HG02798 (cell line): ENCODE results near the gene CSNK2A2.

Experiments
- ATAC-seq: cut with Tn5 transposase; IDR thresholded peaks from one replicate; pipeline ENCODE4 v1.9.1; 2021; ENCODE audit warnings: mild to moderate bottlenecking; ENCODE audit not compliant: unreplicated experiment, poor library complexity

Gene CSNK2A2

DNA sequence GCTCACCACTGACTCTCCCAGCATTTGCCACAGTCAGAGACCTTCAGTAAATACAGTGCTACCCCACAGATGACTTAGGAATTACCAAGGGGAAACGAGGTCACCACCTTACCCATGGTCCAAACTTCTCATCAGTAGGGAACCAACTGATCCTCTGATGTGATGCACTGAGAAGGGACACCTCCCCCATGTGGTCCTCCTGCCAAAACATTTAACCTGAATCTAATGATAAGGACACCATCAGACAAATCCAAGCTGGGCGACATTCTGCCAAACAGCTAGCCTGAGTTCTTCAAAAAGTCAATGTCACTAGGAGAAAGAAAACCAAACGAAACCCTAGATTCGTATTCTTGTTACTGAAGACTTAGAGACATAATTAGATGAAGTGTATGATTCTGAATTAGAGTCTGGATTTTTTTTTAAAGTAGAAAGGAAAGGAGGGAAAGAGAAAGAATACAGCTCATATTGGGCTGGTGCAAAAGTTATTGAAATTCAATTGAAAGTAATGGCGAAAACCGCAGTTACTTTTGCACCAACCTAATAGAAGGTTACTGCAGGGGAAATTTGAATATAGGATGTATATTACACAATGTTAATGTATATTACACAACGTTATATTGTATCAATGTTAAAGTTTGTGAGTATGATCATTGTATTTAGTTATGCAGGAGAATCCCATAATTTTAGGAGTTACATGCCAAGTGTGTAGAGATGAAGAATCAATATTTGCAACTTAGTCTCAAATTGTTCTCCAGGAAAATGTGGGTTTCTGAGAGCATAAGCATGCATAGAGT lies 2.3 kb upstream of the CSNK2A2 start:
- ATAC-seq, result no peak

- ATAC-seq, result no peak
Observed at GRCh38 chr16:58198803-58199411, 1.0 kb upstream of the CSNK2A2 start.

GRCh38 chr16:58197314-58198012 lies 443 bp downstream of the CSNK2A2 start:
- ATAC-seq, result peak; percentile 31

- no peak for ATAC-seq
Observed at GRCh38 chr16:58196898-58197313, 1.0 kb downstream of the CSNK2A2 start.

DNA sequence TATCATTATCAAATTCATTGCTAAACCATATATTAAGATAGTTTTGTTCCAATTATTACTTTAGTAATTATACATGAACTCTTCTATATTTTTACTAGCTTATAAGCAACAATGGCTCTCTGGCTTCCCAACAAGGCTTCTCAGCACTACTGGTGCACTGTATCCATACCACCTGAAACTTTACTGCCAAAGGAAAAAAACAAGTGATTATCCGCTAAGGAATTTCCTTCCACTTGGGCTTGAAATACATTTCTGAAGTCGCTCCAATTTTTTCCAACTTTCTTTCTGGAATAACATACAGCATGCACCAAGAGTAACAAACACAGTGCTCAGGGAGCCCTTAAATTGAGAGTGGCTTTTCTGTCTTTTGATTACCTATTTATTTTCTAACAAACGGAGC lies 2.1 kb downstream of the CSNK2A2 start:
- ATAC-seq, result no peak

- no peak for ATAC-seq
Observed at GRCh38 chr16:58195344-58195743, 2.6 kb downstream of the CSNK2A2 start.

DNA sequence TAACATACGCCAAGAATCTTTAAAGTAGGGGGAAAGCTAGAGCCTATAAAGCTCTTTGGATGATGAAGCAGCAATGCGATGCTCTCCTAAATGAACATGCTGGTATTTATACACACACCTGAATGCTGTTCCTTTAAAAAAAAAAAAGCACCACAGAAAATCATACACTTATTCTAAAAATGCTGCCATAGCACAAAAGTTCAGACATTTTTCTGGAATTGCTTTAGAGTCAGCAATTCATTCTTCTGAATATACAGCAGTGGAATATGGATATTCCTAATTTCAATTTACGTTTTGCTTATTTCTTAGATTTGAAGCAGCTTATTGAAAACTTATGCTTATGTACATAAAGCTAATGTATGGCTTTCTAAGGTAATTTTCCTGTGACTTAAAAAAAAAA lies 3.1 kb downstream of the CSNK2A2 start:
- no peak for ATAC-seq

DNA sequence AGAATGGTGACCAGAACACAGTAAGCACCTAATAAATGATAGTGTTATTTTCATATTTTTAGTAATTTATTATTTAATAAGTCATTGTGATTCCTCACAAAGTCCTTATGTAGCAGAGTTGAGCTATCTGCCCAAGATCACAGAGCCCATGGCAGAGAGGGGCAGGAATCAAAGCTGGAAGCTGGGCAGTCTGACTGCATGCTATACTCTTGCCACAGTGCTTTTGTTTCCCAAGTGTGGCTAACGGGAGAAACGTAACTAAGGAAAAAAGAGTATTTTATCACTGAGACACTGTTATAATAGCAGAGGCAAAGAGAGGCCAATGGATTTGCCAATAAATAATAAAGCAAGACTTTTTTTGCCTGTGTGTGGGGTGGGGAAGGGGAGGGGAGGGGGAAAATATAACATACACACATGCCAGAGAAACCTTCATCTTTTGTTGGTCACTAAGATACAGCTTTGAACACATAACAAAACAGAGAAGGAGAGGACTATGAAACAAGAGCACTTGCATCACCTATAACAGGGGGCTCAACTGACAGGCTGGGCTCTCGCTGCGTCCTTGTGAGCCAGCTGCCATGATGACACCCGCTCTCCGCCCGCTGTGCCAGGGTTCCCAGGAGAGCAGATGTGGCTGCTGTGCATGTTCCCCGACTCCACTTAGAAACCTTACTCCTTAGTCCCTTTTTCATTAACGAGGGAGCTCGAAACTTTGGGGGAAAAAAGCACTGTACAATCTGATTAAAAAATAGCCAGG lies 10.1 kb downstream of the CSNK2A2 start:
- no peak for ATAC-seq

GRCh38 chr16:58187092-58187491 lies 10.8 kb downstream of the CSNK2A2 start:
- no peak for ATAC-seq

GRCh38 chr16:58186176-58186944 lies 11.5 kb downstream of the CSNK2A2 start:
- no peak for ATAC-seq

DNA sequence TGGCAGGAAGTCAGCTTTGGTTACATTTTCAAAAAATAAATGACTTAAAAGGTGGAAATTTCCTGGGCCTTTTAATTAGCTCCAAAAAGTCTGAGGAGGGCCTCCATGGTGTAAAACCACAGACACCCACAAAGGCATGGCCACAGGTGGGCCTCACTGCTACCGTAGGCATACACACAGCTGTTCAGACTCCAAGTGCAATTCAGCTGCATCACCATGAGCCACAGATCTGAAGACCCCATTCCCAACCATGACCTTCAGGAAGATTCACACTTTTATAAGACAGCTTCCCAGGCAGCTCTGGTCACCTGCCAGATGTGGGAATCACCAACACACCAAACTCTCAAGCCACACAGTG lies 20.6 kb downstream of the CSNK2A2 start:
- ATAC-seq, result no peak

GRCh38 chr16:58176608-58177352 lies 21.1 kb downstream of the CSNK2A2 start:
- ATAC-seq, result no peak

DNA sequence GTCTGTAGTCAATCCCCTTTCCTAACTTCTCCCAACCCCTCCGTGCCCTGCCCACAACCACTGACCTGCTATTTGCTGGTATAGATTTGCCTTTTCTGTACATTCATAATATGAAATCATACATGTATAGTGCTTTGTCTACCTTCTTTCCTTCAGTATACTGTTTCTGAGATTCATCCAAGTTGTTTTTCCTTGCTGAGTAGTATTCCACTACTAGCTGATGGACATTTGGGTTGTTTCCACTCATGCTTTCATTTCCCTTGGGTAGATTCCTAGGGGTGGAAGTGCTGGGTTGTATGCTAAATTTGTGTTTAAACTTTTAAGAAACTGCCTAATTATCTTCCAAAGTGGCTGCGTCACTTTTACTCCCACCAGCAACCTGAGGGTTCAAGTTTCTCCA lies 27.7 kb downstream of the CSNK2A2 start:
- no peak for ATAC-seq

DNA sequence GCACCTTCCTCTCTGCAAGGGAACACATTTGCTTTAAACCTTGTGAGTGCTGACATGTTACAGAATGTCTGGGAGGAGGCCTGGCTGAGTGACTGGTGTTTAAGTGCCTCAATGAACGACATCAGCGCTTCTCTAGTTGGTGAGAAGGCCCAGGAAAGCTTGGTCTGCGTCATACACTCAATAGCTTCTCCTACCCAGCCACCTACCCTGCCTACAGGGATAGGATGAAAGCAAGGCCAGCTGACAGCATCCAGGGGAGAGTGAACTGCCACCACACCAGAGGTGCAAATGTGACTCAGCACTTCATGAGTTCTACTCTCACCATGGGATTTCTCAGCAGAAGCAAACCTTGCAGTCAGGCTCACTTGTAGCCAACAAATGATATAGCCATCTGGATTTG lies 37.1 kb downstream of the CSNK2A2 start:
- ATAC-seq, result no peak

DNA sequence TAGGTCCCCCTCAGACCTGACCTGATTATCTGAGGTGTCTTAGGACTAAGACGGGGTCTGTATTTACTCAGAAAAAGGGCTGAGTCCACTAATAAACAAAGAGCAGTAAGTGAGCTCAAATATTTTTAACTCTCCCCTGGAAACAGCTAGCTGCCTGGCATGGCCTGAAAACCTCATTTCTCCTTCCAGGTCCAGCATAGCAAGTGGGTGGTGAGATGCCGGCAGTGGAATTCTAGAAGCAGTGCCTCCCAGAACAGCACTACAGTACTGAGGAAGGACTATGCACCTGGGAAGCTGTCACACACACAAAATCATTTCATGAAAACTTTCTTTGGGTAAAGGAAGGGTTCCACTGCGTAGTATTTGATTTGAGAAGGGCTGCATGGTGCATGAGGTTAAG lies 39.2 kb downstream of the CSNK2A2 start:
- ATAC-seq, result no peak

DNA sequence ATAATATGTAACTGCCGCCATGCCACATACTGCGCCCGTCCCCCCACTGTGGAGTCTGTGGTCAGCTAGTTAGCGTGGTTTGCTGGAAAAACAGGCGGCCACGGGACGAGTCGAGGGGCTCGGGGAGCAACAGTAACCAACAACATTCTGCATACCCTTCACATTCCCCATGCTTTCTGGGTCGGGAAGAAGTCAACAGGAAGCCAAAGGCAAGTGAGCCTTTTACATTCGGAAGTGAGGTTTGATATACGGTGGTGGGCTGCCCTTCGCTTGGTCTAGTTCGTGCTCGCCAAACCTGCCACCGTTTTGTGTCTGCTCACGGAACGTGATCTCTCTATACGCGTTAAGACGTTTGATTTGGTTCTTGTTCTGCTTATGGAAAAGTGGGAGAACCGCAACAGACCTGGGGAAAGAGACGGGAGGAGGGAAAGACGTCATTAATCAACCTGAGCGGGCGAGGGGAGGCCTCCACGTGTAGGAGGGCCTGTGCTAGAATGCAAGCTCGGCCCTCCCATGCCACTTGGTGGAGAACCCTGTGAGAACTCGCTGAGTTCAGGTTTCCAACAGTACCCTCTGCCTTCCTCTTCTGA lies 39.9 kb downstream of the CSNK2A2 start:
- no peak for ATAC-seq

GRCh38 chr16:58157239-58157638 lies 40.7 kb downstream of the CSNK2A2 start:
- no peak for ATAC-seq

- no peak for ATAC-seq
Observed at GRCh38 chr16:58155839-58156238, 42.1 kb downstream of the CSNK2A2 start.

GRCh38 chr16:58154345-58154744 lies 43.6 kb downstream of the CSNK2A2 start:
- no peak for ATAC-seq
